ENCODE results near the gene CYP39A1.

GRCh38 chr6:46674410-46674809, 21.8 kb upstream of the CYP39A1 start:
- no peak for TF ChIP-seq POLR2A (IDR thresholded peaks at IDR 0.05)
- no peak for TF ChIP-seq CTCF (IDR thresholded peaks at IDR 0.05)
- TF ChIP-seq EP300 (IDR thresholded peaks at IDR 0.05) = no peak
